Measurements from ENCODE around the gene KIF5B.

DNA sequence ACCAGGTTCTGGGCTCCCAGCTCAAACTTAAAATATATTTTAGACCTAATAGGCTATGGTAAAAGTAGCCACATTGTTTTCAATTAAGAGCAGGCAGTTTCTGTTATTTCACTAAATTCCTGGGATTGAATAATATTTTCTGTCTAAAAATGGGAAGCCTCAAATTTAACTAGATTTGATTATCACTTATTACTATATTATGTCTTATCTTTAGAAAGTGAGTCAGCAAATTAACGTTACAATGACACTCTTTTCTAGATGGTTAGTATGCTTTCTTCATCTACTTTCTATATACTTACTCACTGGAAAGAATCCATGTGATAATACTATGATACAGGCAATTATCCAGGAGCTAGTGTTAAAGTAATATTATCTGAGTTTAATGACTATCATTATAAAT is 27.5 kb downstream of the KIF5B start:
- no peak for TF ChIP-seq POLR2AphosphoS5 (IDR thresholded peaks at IDR 0.05)
- TF ChIP-seq, protein P1, sequence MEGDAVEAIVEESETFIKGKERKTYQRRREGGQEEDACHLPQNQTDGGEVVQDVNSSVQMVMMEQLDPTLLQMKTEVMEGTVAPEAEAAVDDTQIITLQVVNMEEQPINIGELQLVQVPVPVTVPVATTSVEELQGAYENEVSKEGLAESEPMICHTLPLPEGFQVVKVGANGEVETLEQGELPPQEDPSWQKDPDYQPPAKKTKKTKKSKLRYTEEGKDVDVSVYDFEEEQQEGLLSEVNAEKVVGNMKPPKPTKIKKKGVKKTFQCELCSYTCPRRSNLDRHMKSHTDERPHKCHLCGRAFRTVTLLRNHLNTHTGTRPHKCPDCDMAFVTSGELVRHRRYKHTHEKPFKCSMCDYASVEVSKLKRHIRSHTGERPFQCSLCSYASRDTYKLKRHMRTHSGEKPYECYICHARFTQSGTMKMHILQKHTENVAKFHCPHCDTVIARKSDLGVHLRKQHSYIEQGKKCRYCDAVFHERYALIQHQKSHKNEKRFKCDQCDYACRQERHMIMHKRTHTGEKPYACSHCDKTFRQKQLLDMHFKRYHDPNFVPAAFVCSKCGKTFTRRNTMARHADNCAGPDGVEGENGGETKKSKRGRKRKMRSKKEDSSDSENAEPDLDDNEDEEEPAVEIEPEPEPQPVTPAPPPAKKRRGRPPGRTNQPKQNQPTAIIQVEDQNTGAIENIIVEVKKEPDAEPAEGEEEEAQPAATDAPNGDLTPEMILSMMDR (IDR thresholded peaks at IDR 0.05), result no peak
